ENCODE data around the gene TET1.
"Not testable (repeated sequence)": the region's sequence is repeated elsewhere in the genome, so short reads cannot be mapped to it uniquely, and the experiment has no call there.

TET1 gene

GRCh38 chr10:68600041-68600778, 40.1 kb downstream of the TET1 start:
- peak; percentile 87 for DNase-seq (ENCODE audit: low read depth)
- no peak for TF ChIP-seq CTCF (IDR thresholded peaks at IDR 0.05; ENCODE audit: low read length, missing control alignments)
- H3K4me3 ChIP-seq (replicated peaks; ENCODE audit: low read depth, low read length), result peak overlapping the region; percentile 50

- no peak for DNase-seq (ENCODE audit: low read depth)
- H3K4me3 ChIP-seq (replicated peaks; ENCODE audit: low read depth, low read length), result no peak overlapping the region
- no peak for TF ChIP-seq CTCF (IDR thresholded peaks at IDR 0.05; ENCODE audit: low read length, missing control alignments)
These were observed 41.5 kb downstream of the TET1 start for GRCh38 chr10:68601501-68602265.

- no peak for TF ChIP-seq CTCF (IDR thresholded peaks at IDR 0.05; ENCODE audit: low read length, missing control alignments)
- no peak overlapping the region for H3K4me3 ChIP-seq (replicated peaks; ENCODE audit: low read depth, low read length)
- DNase-seq (ENCODE audit: low read depth), result no peak
These were observed 42.3 kb downstream of the TET1 start for GRCh38 chr10:68602434-68602833.

- TF ChIP-seq CTCF (IDR thresholded peaks at IDR 0.05; ENCODE audit: low read length, missing control alignments), result no peak
- DNase-seq (ENCODE audit: low read depth), result no peak
These were observed 43.6 kb downstream of the TET1 start for GRCh38 chr10:68603766-68604165.

GRCh38 chr10:68604441-68604840, 44.3 kb downstream of the TET1 start:
- TF ChIP-seq CTCF (IDR thresholded peaks at IDR 0.05; ENCODE audit: low read length, missing control alignments), result no peak
- no peak overlapping the region for H3K4me3 ChIP-seq (replicated peaks; ENCODE audit: low read depth, low read length)
- DNase-seq (ENCODE audit: low read depth), result no peak

More at GRCh38 chr10:68603766-68604165, 43.6 kb downstream of the TET1 start:
- no peak overlapping the region for H3K4me3 ChIP-seq (replicated peaks; ENCODE audit: low read depth, low read length)

GRCh38 chr10:68606918-68607317, 46.8 kb downstream of the TET1 start:
- DNase-seq (ENCODE audit: low read depth), result peak; percentile 14
- TF ChIP-seq CTCF (IDR thresholded peaks at IDR 0.05; ENCODE audit: low read length, missing control alignments), result no peak
- no peak overlapping the region for H3K4me3 ChIP-seq (replicated peaks; ENCODE audit: low read depth, low read length)

GRCh38 chr10:68610023-68610422, 49.9 kb downstream of the TET1 start:
- H3K4me3 ChIP-seq (replicated peaks; ENCODE audit: low read depth, low read length); DNase-seq (ENCODE audit: low read depth): not testable (repeated sequence)
